Left lung (tissue), 10 donors: ENCODE data around the gene NRAP. TPM values are rescaled to one million over a fixed set of nuclear protein-coding genes. Genes with fewer than 3 reads are reported as not detected.
A peak's percentile ranks its signal among the peaks of the same experiment; 100 is the strongest.

Experiments
- ATAC-seq: fragments of 200-7000 bp; cut with Tn5 transposase; one replicate; pipeline ENCODE4 v1.9.1; 2020; ENCODE audit warnings: moderate library complexity
- DNase-seq, 4 donors: peaks; one replicate each; pipeline ENCODE4 v3.0.0-alpha.2; 2013 to 2020
- H3K27ac ChIP-seq, 2 donors: fragments of 200-600 bp; sonication (generic) in 1 of 2; one replicate each; pipeline versions ENCODE4 v1.5.0 to v1.8.0; 2020 to 2021
- H3K27me3 ChIP-seq, 2 donors: fragments of 200-600 bp; sonication (generic) in 1 of 2; one replicate each; pipeline versions ENCODE4 v1.5.0 to v1.8.0; 2020 to 2021
- H3K36me3 ChIP-seq, 2 donors: fragments of 200-600 bp; sonication (generic) in 1 of 2; one replicate each; pipeline versions ENCODE4 v1.5.0 to v1.8.0; 2020 to 2021
- H3K4me1 ChIP-seq, 2 donors: fragments of 200-600 bp; one replicate each; pipeline ENCODE4 v1.8.0; 2021
- H3K4me3 ChIP-seq, 2 donors: fragments of 200-600 bp; sonication (generic) in 1 of 2; one replicate each; pipeline versions ENCODE4 v1.5.0 to v1.8.0; 2020 to 2021; ENCODE audit warnings: mild to moderate bottlenecking in 1 of 2
- H3K9me3 ChIP-seq, 2 donors: fragments of 200-600 bp; sonication (generic) in 1 of 2; one replicate each; pipeline versions ENCODE4 v1.5.0 to v1.8.0; 2020 to 2021
- intact Hi-C, 2 donors: fragments of 100-400 bp; cut with DNase I; formaldehyde crosslinking; loops; one replicate each; pipeline versions ENCODE4 v1.11.2 to v1.14.2; 2022
- polyA plus RNA-seq, 6 donors: library from polyadenylated mRNA; unstranded; fragments of 120-200 nt; gene quantifications; one replicate each; pipeline ENCODE4 v1.2.1, GENCODE V29; 2013; ENCODE audit not compliant: insufficient read length in 6 of 6
- total RNA-seq, 2 donors: library from RNA; stranded (reverse); fragmentation: NEBNext Ultra II Directional; extraction: Animal tissue kit (Norgen Biotek cat#: 25700); gene quantifications; one replicate each; pipeline ENCODE4 v1.2.1, GENCODE V29; 2021
- TF ChIP-seq, protein P1 (sequence below), 2 donors: fragments of 200-600 bp; sonication (generic) in 1 of 2; IDR thresholded peaks; one replicate each; pipeline versions ENCODE4 v1.5.0 to v1.8.0; 2021; ENCODE audit warnings: antibody characterized with exemption in 2 of 2
- donor health status: DM: no; HTN: yes; CAD: no.
- donor health status: DM: no; HTN: no; CAD: no.

NRAP gene
- total and polyA plus RNA-seq, 8 donors: 0.03 to 0.26 (median 0.07) TPM; not detected in 4

DNA sequence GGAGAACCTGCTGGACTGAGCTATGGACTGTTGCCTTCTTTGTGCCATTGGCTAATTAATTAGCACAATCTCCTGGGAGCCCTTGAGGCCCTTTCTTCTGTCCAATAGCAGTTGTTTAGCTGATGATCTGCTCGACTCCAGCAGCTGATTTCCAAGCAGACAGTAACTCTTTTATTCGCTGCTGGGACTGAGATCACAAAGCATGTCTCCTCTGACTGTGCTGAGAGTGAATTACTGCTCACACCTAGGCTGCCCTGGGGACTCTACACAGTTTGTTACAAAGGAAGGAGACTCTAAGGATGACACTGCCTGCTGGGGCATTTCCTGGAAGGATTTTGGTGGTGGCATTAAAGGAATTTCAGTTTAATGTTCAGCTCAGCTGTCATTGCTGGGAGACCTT, 47.3 kb upstream of the NRAP start:
- intact Hi-C loops: loop anchor here in 1 of 2 donors (10.0 kb wide), 1 partner anchor 394 kb away; no protein-coding TSS in a partner anchor
- Histone ChIP-seq H3K4me3 (no peak overlapping the region), H3K4me1 (peaks cover 9 to 22% of the 10 kb centered on the region in 2 donors), H3K36me3 (peaks cover 0 to 11% of the 10 kb centered on the region in 2 donors), H3K27me3 (no peaks in the 10 kb centered on the region), H3K9me3 (no peaks in the 10 kb centered on the region), H3K27ac (no peak overlapping the region)
- ATAC-seq: no peak
- TF ChIP-seq, protein P1, sequence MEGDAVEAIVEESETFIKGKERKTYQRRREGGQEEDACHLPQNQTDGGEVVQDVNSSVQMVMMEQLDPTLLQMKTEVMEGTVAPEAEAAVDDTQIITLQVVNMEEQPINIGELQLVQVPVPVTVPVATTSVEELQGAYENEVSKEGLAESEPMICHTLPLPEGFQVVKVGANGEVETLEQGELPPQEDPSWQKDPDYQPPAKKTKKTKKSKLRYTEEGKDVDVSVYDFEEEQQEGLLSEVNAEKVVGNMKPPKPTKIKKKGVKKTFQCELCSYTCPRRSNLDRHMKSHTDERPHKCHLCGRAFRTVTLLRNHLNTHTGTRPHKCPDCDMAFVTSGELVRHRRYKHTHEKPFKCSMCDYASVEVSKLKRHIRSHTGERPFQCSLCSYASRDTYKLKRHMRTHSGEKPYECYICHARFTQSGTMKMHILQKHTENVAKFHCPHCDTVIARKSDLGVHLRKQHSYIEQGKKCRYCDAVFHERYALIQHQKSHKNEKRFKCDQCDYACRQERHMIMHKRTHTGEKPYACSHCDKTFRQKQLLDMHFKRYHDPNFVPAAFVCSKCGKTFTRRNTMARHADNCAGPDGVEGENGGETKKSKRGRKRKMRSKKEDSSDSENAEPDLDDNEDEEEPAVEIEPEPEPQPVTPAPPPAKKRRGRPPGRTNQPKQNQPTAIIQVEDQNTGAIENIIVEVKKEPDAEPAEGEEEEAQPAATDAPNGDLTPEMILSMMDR (IDR thresholded peaks at IDR 0.05): no peak
- DNase-seq: no peak

DNA sequence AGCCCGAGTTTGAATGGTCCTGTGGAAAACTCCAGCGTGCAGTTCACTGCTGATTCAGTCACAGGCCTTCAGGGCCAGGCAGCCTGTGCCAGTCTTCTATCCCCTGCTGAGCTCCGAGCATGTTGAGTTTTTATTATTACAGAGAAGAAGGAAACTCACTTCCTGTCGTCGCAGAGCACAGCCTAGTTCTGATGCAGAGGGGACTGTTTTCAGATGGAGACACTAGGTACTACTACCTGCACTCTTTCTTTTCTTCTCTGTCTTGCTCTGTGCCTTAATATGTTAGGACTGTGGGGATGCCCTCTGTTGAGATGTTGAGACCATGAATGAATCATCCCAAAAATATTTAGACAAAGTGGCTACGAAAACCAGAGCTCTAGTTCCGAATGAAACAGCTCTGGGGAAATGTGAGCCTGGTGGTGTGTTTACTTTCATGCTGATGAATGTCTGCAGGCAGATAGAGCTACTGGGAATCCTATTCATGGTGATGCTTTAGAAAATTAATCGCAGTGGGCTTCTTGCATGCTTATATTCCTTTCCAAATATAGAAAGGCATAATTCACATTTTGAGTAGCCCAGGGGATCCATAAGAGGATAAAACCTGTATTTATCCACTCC, 45.5 kb upstream of the NRAP start:
- H3K4me1 ChIP-seq: peaks cover 9 to 22% of the 10 kb centered on the region in 2 donors
- H3K9me3 ChIP-seq: no peaks in the 10 kb centered on the region
- H3K36me3 ChIP-seq: peaks cover 0 to 6% of the 10 kb centered on the region in 2 donors
- H3K27me3 ChIP-seq: no peaks in the 10 kb centered on the region
- peak overlapping the region in 1 of 2 donors; percentile 39 for H3K27ac ChIP-seq
- DNase-seq: no peak
- intact Hi-C loops: no loop called here
- no peak overlapping the region for H3K4me3 ChIP-seq
- ATAC-seq: peak; percentile 21
- TF ChIP-seq, protein P1 (IDR thresholded peaks at IDR 0.05): no peak

DNA sequence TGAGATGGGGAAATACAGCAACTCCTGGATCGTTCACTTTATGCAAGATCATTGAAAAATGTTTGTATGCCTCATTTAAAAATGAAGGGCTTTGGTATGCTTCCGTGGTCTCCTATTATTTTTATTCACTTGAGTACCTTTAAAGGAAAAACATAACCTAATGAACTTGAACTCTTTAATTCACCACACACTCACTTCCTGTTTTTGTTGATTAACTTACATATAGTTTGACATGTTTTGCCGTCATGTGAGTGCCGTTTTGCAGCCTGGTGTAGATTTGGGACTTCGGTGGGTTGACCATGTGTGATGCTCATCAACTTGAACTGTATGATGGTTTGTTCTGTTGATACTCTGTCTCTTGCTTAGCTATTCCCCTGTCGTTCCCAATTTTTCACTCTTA, 44.8 kb upstream of the NRAP start:
- TF ChIP-seq, protein P1 (IDR thresholded peaks at IDR 0.05): no peak
- H3K4me1 ChIP-seq: peaks cover 9 to 22% of the 10 kb centered on the region in 2 donors
- no peak overlapping the region for H3K27ac ChIP-seq
- H3K36me3 ChIP-seq: peaks cover 0 to 6% of the 10 kb centered on the region in 2 donors
- no peak for DNase-seq
- H3K27me3 ChIP-seq: no peaks in the 10 kb centered on the region
- H3K4me3 ChIP-seq: no peak overlapping the region
- ATAC-seq: no peak
- intact Hi-C loops: no loop called here
- H3K9me3 ChIP-seq: no peaks in the 10 kb centered on the region

DNA sequence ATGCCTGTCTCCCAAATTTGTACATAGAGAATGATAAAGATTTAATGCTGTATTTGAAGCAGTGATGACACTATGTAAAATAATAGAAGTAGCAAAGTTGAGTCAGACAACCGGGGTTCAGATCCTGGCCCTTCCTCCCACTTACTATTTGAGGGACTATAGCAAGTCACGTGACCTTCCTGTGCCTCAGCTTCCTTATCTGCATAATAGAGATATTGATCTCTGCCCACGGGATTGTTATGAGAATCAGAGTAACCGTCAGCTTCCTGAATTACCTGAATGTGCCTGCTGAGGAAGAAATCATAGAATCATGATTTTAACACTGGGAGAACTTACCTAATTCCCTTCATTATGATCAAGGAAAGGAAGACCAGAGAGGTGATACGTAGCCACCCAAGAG, 42.8 kb upstream of the NRAP start:
- intact Hi-C loops: no loop called here
- peaks cover 0 to 12% of the 10 kb centered on the region in 2 donors for H3K36me3 ChIP-seq
- no peak for DNase-seq
- H3K27me3 ChIP-seq: no peaks in the 10 kb centered on the region
- no peak for ATAC-seq
- no peaks in the 10 kb centered on the region for H3K9me3 ChIP-seq
- TF ChIP-seq, protein P1 (IDR thresholded peaks at IDR 0.05): no peak
- no peak overlapping the region for H3K27ac ChIP-seq
- H3K4me1 ChIP-seq: peaks cover 9 to 22% of the 10 kb centered on the region in 2 donors
- H3K4me3 ChIP-seq: no peak overlapping the region

DNA sequence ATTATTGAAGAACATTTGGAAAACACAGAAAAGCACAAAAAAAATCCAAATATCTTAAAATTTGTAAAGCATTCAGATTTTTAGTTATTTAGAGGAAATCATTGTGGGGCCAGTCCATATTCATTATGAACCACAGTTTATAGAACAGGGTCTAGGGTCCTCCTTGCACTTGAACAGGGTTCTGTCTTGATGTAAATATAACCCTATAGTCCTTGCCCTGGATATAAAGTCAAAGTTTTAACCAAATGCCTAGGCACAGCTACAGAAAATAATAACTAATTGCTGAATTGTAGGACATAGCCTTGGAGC, 41.5 kb upstream of the NRAP start:
- no peaks in the 10 kb centered on the region for H3K27me3 ChIP-seq
- intact Hi-C loops: no loop called here
- peaks cover 0 to 21% of the 10 kb centered on the region in 2 donors for H3K36me3 ChIP-seq
- TF ChIP-seq, protein P1 (IDR thresholded peaks at IDR 0.05): no peak
- no peaks in the 10 kb centered on the region for H3K9me3 ChIP-seq
- H3K27ac ChIP-seq: no peak overlapping the region
- ATAC-seq (no peak), DNase-seq (no peak)
- peaks cover 9 to 22% of the 10 kb centered on the region in 2 donors for H3K4me1 ChIP-seq
- no peak overlapping the region for H3K4me3 ChIP-seq
